PC-9 (cell line): ENCODE data around the gene FARS2.

Experiments
- CTCF ChIP-seq: fragments of 200-600 bp; sonication (generic); conservative IDR thresholded peaks from 2 replicates; pipeline ENCODE4 v1.6.1; 2017; ENCODE audit warnings: mixed run types, antibody characterized with exemption, mild to moderate bottlenecking, moderate library complexity
- EZH2 ChIP-seq: fragments of 200-600 bp; sonication (generic); IDR thresholded peaks from 2 replicates; pipeline ENCODE4 v1.8.0; 2017; ENCODE audit warnings: antibody characterized with exemption, low read depth

- TF ChIP-seq CTCF, result no peak
- TF ChIP-seq EZH2, result no peak
Measured at GRCh38 chr6:5256952-5257351, 4.4 kb upstream of the FARS2 start.
